SK-N-MC (cell line): ENCODE data around the gene PLA1A.

ENCODE experiments used
- EZH2 ChIP-seq: fragments of 200-600 bp; sonication (generic); IDR thresholded peaks from one replicate; pipeline ENCODE4 v1.6.1; 2017; ENCODE audit warnings: antibody characterized with exemption
- POLR2AphosphoS5 ChIP-seq: IDR thresholded peaks from 2 replicates; pipeline ENCODE4 v1.6.1; 2012; ENCODE audit warnings: mild to moderate bottlenecking, low read depth, low read length, borderline replicate concordance

GRCh38 chr3:119653876-119654275, 56.2 kb downstream of the PLA1A start:
- TF ChIP-seq EZH2 (no peak), POLR2AphosphoS5 (no peak)
